Measurements from ENCODE around the gene FGF14.

DNA sequence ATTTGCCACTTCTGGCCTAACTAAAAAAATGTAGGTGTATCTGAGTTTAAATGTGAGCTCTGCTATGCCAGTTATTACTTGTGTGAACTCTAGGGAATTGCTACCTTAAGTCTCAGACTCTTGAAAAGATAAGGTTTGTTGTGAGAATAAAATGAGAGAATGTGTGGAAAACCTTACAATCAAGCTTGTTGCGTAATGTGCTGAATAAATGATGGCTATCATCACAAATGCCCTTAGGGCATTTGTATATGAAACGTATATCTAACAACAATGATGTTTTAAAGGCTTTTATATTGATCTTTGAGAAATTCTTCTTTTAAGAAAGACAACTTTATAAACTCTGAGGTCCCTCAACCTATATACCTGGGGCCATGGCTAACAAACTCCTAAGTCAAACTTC, 564.6 kb downstream of the FGF14 start:
- TF ChIP-seq TAF1 (IDR thresholded peaks at IDR 0.05; ENCODE audit: borderline replicate concordance, low read depth, low read length) (no peak), RFX5 (IDR thresholded peaks at IDR 0.05; ENCODE audit: low read length) (no peak), GATA2 (CRISPR knock-in tag; IDR thresholded peaks at IDR 0.05) (no peak), EZH2phosphoT487 (IDR thresholded peaks at IDR 0.05; ENCODE audit: borderline replicate concordance, low read depth) (no peak)
- TF ChIP-seq, protein P1, sequence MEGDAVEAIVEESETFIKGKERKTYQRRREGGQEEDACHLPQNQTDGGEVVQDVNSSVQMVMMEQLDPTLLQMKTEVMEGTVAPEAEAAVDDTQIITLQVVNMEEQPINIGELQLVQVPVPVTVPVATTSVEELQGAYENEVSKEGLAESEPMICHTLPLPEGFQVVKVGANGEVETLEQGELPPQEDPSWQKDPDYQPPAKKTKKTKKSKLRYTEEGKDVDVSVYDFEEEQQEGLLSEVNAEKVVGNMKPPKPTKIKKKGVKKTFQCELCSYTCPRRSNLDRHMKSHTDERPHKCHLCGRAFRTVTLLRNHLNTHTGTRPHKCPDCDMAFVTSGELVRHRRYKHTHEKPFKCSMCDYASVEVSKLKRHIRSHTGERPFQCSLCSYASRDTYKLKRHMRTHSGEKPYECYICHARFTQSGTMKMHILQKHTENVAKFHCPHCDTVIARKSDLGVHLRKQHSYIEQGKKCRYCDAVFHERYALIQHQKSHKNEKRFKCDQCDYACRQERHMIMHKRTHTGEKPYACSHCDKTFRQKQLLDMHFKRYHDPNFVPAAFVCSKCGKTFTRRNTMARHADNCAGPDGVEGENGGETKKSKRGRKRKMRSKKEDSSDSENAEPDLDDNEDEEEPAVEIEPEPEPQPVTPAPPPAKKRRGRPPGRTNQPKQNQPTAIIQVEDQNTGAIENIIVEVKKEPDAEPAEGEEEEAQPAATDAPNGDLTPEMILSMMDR (IDR thresholded peaks at IDR 0.05): no peak
- TF ChIP-seq, protein P2, sequence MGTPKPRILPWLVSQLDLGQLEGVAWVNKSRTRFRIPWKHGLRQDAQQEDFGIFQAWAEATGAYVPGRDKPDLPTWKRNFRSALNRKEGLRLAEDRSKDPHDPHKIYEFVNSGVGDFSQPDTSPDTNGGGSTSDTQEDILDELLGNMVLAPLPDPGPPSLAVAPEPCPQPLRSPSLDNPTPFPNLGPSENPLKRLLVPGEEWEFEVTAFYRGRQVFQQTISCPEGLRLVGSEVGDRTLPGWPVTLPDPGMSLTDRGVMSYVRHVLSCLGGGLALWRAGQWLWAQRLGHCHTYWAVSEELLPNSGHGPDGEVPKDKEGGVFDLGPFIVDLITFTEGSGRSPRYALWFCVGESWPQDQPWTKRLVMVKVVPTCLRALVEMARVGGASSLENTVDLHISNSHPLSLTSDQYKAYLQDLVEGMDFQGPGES (IDR thresholded peaks at IDR 0.05; ENCODE audit: low read depth, low read length): no peak

Measured in SK-N-SH (cell line).